IPS DF 4.7 (cell line): ENCODE data around the gene PRMT3.
"Not testable (repeated sequence)": the region's sequence is repeated elsewhere in the genome, so short reads cannot be mapped to it uniquely, and the experiment has no call there.

ENCODE experiments used
- DNase-seq: peaks from one replicate; pipeline ENCODE4 v3.0.0-alpha.2; 2013; ENCODE audit warnings: low spot score; ENCODE audit errors: extremely low read depth

The PRMT3 gene

GRCh38 chr11:20457001-20457799 lies 69.7 kb downstream of the PRMT3 start:
- no peak for DNase-seq

GRCh38 chr11:20457934-20458680 lies 70.6 kb downstream of the PRMT3 start:
- DNase-seq: no peak

- DNase-seq: no peak
Measured at GRCh38 chr11:20458905-20459632, 71.6 kb downstream of the PRMT3 start.

- no peak for DNase-seq
Measured at GRCh38 chr11:20459865-20460264, 72.3 kb downstream of the PRMT3 start.

GRCh38 chr11:20464518-20464917 lies 77.0 kb downstream of the PRMT3 start:
- no peak for DNase-seq

- DNase-seq: no peak
Measured at GRCh38 chr11:20467487-20468185, 80.1 kb downstream of the PRMT3 start.

GRCh38 chr11:20470348-20470747 lies 82.8 kb downstream of the PRMT3 start:
- no peak for DNase-seq

GRCh38 chr11:20471929-20472328 lies 84.4 kb downstream of the PRMT3 start:
- not testable (repeated sequence) for DNase-seq

- no peak for DNase-seq
Measured at GRCh38 chr11:20474176-20474881, 86.8 kb downstream of the PRMT3 start.

GRCh38 chr11:20474882-20475517 lies 87.5 kb downstream of the PRMT3 start:
- DNase-seq: no peak

GRCh38 chr11:20477418-20478090 lies 90.0 kb downstream of the PRMT3 start:
- no peak for DNase-seq

- DNase-seq: no peak
Measured at GRCh38 chr11:20479513-20479912, 92.0 kb downstream of the PRMT3 start.

- DNase-seq: no peak
Measured at GRCh38 chr11:20483931-20484330, 96.4 kb downstream of the PRMT3 start.

- DNase-seq: not testable (repeated sequence)
Measured at GRCh38 chr11:20484416-20484815, 96.9 kb downstream of the PRMT3 start.

- DNase-seq: no peak
Measured at GRCh38 chr11:20488352-20488751, 100.8 kb downstream of the PRMT3 start.

- no peak for DNase-seq
Measured at GRCh38 chr11:20489948-20490347, 102.4 kb downstream of the PRMT3 start.

- no peak for DNase-seq
Measured at GRCh38 chr11:20493340-20493739, 105.8 kb downstream of the PRMT3 start.

- no peak for DNase-seq
Measured at GRCh38 chr11:20497124-20497792, 109.7 kb downstream of the PRMT3 start.

GRCh38 chr11:20501252-20501651 lies 113.7 kb downstream of the PRMT3 start:
- no peak for DNase-seq
